ENCODE results near the gene CST7. TPM values are rescaled to one million over a fixed set of nuclear protein-coding genes. Genes with fewer than 3 reads are reported as not detected.

CST7 gene
- total and polyA plus RNA-seq, 2 of the 13 experiments (the other 11 are each of a cell fraction or from before 2014, with no cell fraction given), result not detected

DNA sequence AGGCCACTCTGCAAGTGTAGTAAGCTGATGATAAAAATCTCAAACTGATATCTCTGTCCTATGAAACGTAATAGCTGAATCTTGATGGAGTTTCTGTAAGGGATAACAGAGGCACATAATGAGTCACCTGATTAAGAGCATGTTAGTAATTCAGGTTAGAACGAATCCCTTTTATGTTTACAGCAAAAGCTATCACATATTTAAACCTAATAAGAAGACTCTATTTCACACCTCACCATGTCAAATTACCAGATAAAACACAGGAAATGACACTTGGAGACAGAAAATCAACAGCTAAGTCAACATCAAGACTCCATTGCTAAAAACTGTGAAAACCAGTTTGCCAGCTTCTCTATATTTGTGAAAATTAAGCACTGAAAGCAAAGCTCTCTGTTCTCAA is 11.8 kb downstream of the CST7 start (continued):
- TF ChIP-seq HNF4A (CRISPR knock-in tag; IDR thresholded peaks at IDR 0.05), result no peak
- TF ChIP-seq PTBP1 (IDR thresholded peaks at IDR 0.05; ENCODE audit: low read depth, low read length, poor library complexity, severe bottlenecking), result no peak
- TF ChIP-seq, protein P1, sequence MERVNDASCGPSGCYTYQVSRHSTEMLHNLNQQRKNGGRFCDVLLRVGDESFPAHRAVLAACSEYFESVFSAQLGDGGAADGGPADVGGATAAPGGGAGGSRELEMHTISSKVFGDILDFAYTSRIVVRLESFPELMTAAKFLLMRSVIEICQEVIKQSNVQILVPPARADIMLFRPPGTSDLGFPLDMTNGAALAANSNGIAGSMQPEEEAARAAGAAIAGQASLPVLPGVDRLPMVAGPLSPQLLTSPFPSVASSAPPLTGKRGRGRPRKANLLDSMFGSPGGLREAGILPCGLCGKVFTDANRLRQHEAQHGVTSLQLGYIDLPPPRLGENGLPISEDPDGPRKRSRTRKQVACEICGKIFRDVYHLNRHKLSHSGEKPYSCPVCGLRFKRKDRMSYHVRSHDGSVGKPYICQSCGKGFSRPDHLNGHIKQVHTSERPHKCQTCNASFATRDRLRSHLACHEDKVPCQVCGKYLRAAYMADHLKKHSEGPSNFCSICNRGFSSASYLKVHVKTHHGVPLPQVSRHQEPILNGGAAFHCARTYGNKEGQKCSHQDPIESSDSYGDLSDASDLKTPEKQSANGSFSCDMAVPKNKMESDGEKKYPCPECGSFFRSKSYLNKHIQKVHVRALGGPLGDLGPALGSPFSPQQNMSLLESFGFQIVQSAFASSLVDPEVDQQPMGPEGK (CRISPR knock-in tag; IDR thresholded peaks at IDR 0.05), result no peak
- no peak for TF ChIP-seq RNF2 (conservative IDR thresholded peaks at IDR 0.05; ENCODE audit: low read depth)
- no peak for TF ChIP-seq FOXP1 (IDR thresholded peaks at IDR 0.05)
- TF ChIP-seq FOXP1 (CRISPR knock-in tag; IDR thresholded peaks at IDR 0.05), result no peak
- TF ChIP-seq ZNF484 (CRISPR knock-in tag; IDR thresholded peaks at IDR 0.05; ENCODE audit: borderline replicate concordance, low read depth), result no peak
- TF ChIP-seq PRPF4 (IDR thresholded peaks at IDR 0.05; ENCODE audit: low read depth, low read length, poor library complexity, severe bottlenecking), result no peak
- no peak for TF ChIP-seq RELA (CRISPR knock-in tag; IDR thresholded peaks at IDR 0.05)
- TF ChIP-seq KLF11 (CRISPR knock-in tag; IDR thresholded peaks at IDR 0.05), result no peak
- no peak for TF ChIP-seq POGK (CRISPR knock-in tag; conservative IDR thresholded peaks at IDR 0.05)
- no peak for TF ChIP-seq ZNF460 (CRISPR knock-in tag; IDR thresholded peaks at IDR 0.05; ENCODE audit: borderline replicate concordance)
- no peak for TF ChIP-seq ZNF629 (CRISPR knock-in tag; conservative IDR thresholded peaks at IDR 0.05)

Measured in HepG2 (cell line).